IMR-90 (cell line): ENCODE data around the gene C6orf136. TPM values are rescaled to one million over a fixed set of nuclear protein-coding genes. Genes with fewer than 3 reads are reported as not detected.

Experiments used
- ATAC-seq: fragments of 200-7000 bp; cut with Tn5 transposase; 2 replicates; pipeline ENCODE4 v1.9.1; 2020; ENCODE audit warnings: low read depth, mild to moderate bottlenecking, moderate library complexity
- BruUV-seq: library from RNA; stranded (reverse); fragments of 400-500 nt; replicated peaks from 2 replicates; lab custom pipeline; 2021; lab: Mats Ljungman, UMichigan
- CTCF ChIA-PET: fragments of 300-600 bp; formaldehyde crosslinking; extraction: SDS; loops from one replicate; lab custom pipeline; 2021; ENCODE audit warnings: antibody characterized with exemption; lab: Yijun Ruan, JAX
- POLR2A ChIA-PET: fragments of 300-600 bp; sonication (Branson Sonifier 250); formaldehyde crosslinking; loops from one replicate; lab custom pipeline; 2022; ENCODE audit warnings: antibody characterized with exemption; ENCODE audit not compliant: unreplicated experiment; lab: Charles Lee
- DNase-seq: peaks from one replicate; pipeline ENCODE4 v3.0.0; 2013
- H2AFZ ChIP-seq: replicated peaks from 2 replicates; pipeline ENCODE3; 2013; ENCODE audit warnings: low read length, mild to moderate bottlenecking; ENCODE audit not compliant: poor library complexity
- H2AK5ac ChIP-seq: 2 replicates; pipeline ENCODE4 v1.6.1; 2013; ENCODE audit warnings: low read depth, low read length, inconsistent platforms
- H2AK9ac ChIP-seq: replicated peaks from 2 replicates; pipeline ENCODE3; 2013; ENCODE audit warnings: mild to moderate bottlenecking, low read depth, low read length, moderate library complexity; ENCODE audit not compliant: poor library complexity
- H2BK120ac ChIP-seq: 2 replicates; pipeline ENCODE4 v1.6.1; 2013; ENCODE audit warnings: low read depth, low read length, inconsistent platforms
- H2BK15ac ChIP-seq: 3 replicates; pipeline ENCODE4 v1.6.1; 2013; ENCODE audit warnings: low read depth, low read length, inconsistent platforms
- H2BK20ac ChIP-seq: 2 replicates; pipeline ENCODE4 v1.6.1; 2013; ENCODE audit warnings: low read depth, mild to moderate bottlenecking, inconsistent platforms, low read length, moderate library complexity
- H2BK5ac ChIP-seq: 2 replicates; pipeline ENCODE4 v1.6.1; 2013; ENCODE audit warnings: mild to moderate bottlenecking, low read depth, low read length, inconsistent platforms; ENCODE audit not compliant: poor library complexity, severe bottlenecking
- H3K14ac ChIP-seq: replicated peaks from 2 replicates; pipeline ENCODE4 v1.6.1; 2013; ENCODE audit warnings: low read depth, low read length, inconsistent platforms
- H3K18ac ChIP-seq: 2 replicates; pipeline ENCODE4 v1.6.1; 2013; ENCODE audit warnings: low read depth, low read length, control low read depth
- H3K23ac ChIP-seq: 2 replicates; pipeline ENCODE4 v1.6.1; 2013; ENCODE audit warnings: low read depth, low read length, inconsistent platforms
- H3K27ac ChIP-seq: 2 replicates; pipeline ENCODE4 v1.5.1; 2013; ENCODE audit warnings: mild to moderate bottlenecking, control low read depth, low read length; ENCODE audit not compliant: insufficient read depth
- H3K27me3 ChIP-seq: 2 replicates; pipeline ENCODE4 v1.6.1; 2013; ENCODE audit warnings: low read length; ENCODE audit not compliant: control insufficient read depth, insufficient read depth
- H3K36me3 ChIP-seq: 2 replicates; pipeline ENCODE4 v1.6.1; 2013; ENCODE audit warnings: low read length, mixed read lengths; ENCODE audit not compliant: control insufficient read depth, insufficient read depth
- H3K4ac ChIP-seq: 2 replicates; pipeline ENCODE4 v1.6.1; 2013; ENCODE audit warnings: low read depth, low read length, inconsistent platforms
- H3K4me1 ChIP-seq: 2 replicates; pipeline ENCODE4 v1.6.1; 2013; ENCODE audit warnings: low read length, mixed read lengths; ENCODE audit not compliant: control insufficient read depth, insufficient read depth
- H3K4me2 ChIP-seq: 2 replicates; pipeline ENCODE4 v1.6.1; 2013; ENCODE audit warnings: low read depth, mild to moderate bottlenecking, control low read depth, low read length, moderate library complexity
- H3K4me3 ChIP-seq: 2 replicates; pipeline ENCODE4 v1.5.1; 2013; ENCODE audit warnings: low read depth, mild to moderate bottlenecking, control low read depth, low read length, moderate library complexity; ENCODE audit not compliant: insufficient read depth
- H3K56ac ChIP-seq: 2 replicates; pipeline ENCODE4 v1.6.1; 2013; ENCODE audit warnings: low read length, inconsistent platforms; ENCODE audit not compliant: insufficient read depth; ENCODE audit errors: extremely low read depth
- H3K79me1 ChIP-seq, 2 experiments: 2 replicates each; pipeline ENCODE4 v1.6.1; 2013; ENCODE audit warnings: low read length in 2 of 2, inconsistent platforms in 1 of 2, low read depth in 1 of 2
- H3K9ac ChIP-seq: 2 replicates; pipeline ENCODE4 v1.6.1; 2013; ENCODE audit warnings: low read depth, low read length, control low read depth
- H3K9me1 ChIP-seq: 2 replicates; pipeline ENCODE4 v1.6.1; 2013; ENCODE audit warnings: low read length, inconsistent platforms; ENCODE audit not compliant: insufficient read depth
- H3K9me3 ChIP-seq: 2 replicates; pipeline ENCODE4 v1.6.1; 2013; ENCODE audit warnings: low read length; ENCODE audit not compliant: control insufficient read depth, insufficient read depth
- H4K20me1 ChIP-seq: 2 replicates; pipeline ENCODE4 v1.6.1; 2013; ENCODE audit warnings: low read length, inconsistent platforms; ENCODE audit not compliant: insufficient read depth
- H4K5ac ChIP-seq: 2 replicates; pipeline ENCODE4 v1.6.1; 2013; ENCODE audit warnings: mild to moderate bottlenecking, low read depth, low read length, control low read depth
- H4K8ac ChIP-seq, 2 experiments: 2 replicates each; pipeline ENCODE4 v1.6.1; 2013; ENCODE audit warnings: low read depth in 2 of 2, low read length in 2 of 2, control low read depth in 1 of 2, inconsistent platforms in 1 of 2
- H4K91ac ChIP-seq: 2 replicates; pipeline ENCODE4 v1.6.1; 2013; ENCODE audit warnings: low read depth, low read length, inconsistent platforms; ENCODE audit not compliant: insufficient read depth
- BHLHE40 ChIP-seq: fragments of 150-350 bp; IDR thresholded peaks from 2 replicates; pipeline ENCODE4 v1.6.1; 2016; ENCODE audit warnings: mild to moderate bottlenecking, low read depth, low read length
- CEBPB ChIP-seq: IDR thresholded peaks from 2 replicates; pipeline ENCODE4 v1.6.1; 2012; ENCODE audit warnings: low read depth, low read length, improper control_type of control experiment
- CHD1 ChIP-seq: IDR thresholded peaks from 2 replicates; pipeline ENCODE4 v1.6.1; 2012; ENCODE audit warnings: low read depth, low read length, improper control_type of control experiment
- CTCF ChIP-seq: conservative IDR thresholded peaks from 2 replicates; pipeline ENCODE4 v1.5.1; 2012; ENCODE audit warnings: mild to moderate bottlenecking, low read depth, low read length, improper control_type of control experiment
- ELK1 ChIP-seq: fragments of 150-350 bp; IDR thresholded peaks from 2 replicates; pipeline ENCODE4 v1.6.1; 2016; ENCODE audit warnings: low read depth, mild to moderate bottlenecking, low read length, moderate library complexity, borderline replicate concordance
- FOS ChIP-seq: fragments of 150-350 bp; IDR thresholded peaks from 2 replicates; pipeline ENCODE4 v1.6.1; 2016; ENCODE audit warnings: low read depth, low read length
- MAFK ChIP-seq: IDR thresholded peaks from 2 replicates; pipeline ENCODE4 v1.6.1; 2012; ENCODE audit warnings: low read depth, low read length, improper control_type of control experiment
- MXI1 ChIP-seq: IDR thresholded peaks from 2 replicates; pipeline ENCODE4 v1.6.1; 2012; ENCODE audit warnings: low read depth, mild to moderate bottlenecking, low read length, moderate library complexity, borderline replicate concordance
- NFE2L2 ChIP-seq: fragments of 150-350 bp; IDR thresholded peaks from 2 replicates; pipeline ENCODE4 v1.6.1; 2016; ENCODE audit warnings: low read depth, mild to moderate bottlenecking, low read length
- RCOR1 ChIP-seq: IDR thresholded peaks from 2 replicates; pipeline ENCODE4 v1.6.1; 2012; ENCODE audit warnings: mild to moderate bottlenecking, low read length, improper control_type of control experiment; ENCODE audit not compliant: insufficient replicate concordance
- RFX5 ChIP-seq: IDR thresholded peaks from 2 replicates; pipeline ENCODE4 v1.8.0; 2012; ENCODE audit warnings: low read depth, mild to moderate bottlenecking, low read length, moderate library complexity
- SMC3 ChIP-seq: fragments of 150-350 bp; IDR thresholded peaks from 2 replicates; pipeline ENCODE4 v1.6.1; 2016; ENCODE audit warnings: low read depth, mild to moderate bottlenecking, antibody characterized with exemption, low read length, moderate library complexity
- WGBS, 2 experiments: methylation state at CpG; one replicate each; pipeline versions ENCODE4 v1.1.5 to v1.1.7; 2013; ENCODE audit warnings: missing lambda C conversion rate in 2 of 2; ENCODE audit not compliant: insufficient read length in 1 of 2; ENCODE audit errors: extremely low coverage in 2 of 2; 5-methylcytosine and 5-hydroxymethylcytosine counted together
- dilution Hi-C: fragments of 300-500 bp; cut with HindIII; formaldehyde crosslinking; loops from one replicate; pipeline ENCODE4 v1.14.3; 2018; ENCODE audit warnings: low sequenced_read_pairs; ENCODE audit not compliant: unreplicated experiment
- in situ Hi-C: fragments of 300-500 bp; cut with MboI; formaldehyde crosslinking; loops from 3 replicates; pipeline ENCODE4 v1.14.3; 2019; ENCODE audit warnings: low sequenced_read_pairs, inconsistent platforms, mixed read lengths
- intact Hi-C: fragments of 100-400 bp; cut with micrococcal nuclease; formaldehyde crosslinking; loops from 2 replicates; pipeline ENCODE4 v1.10.0; 2022
- polyA plus RNA-seq, 3 experiments: library from polyadenylated mRNA; depleted of rRNA; stranded (reverse); fragments of >200 nt; gene quantifications; 2 replicates each; pipeline ENCODE4 v1.2.3, GENCODE V29; 2012; ENCODE audit warnings: low replicate concordance in 1 of 3
- total RNA-seq: library from RNA; depleted of rRNA; stranded (reverse); fragments of >200 nt; gene quantifications from 2 replicates; pipeline ENCODE4 v1.2.3, GENCODE V29; 2012
- TF ChIP-seq, protein P1 (sequence below): fragments of 150-350 bp; IDR thresholded peaks from 2 replicates; pipeline ENCODE4 v1.6.1; 2017; ENCODE audit warnings: mild to moderate bottlenecking, antibody characterized with exemption, low read length, low read depth

C6orf136 gene
- total and polyA plus RNA-seq, 2 of the 4 experiments (the other 2 are of a cell fraction), result 1.1 to 11.7 TPM

GRCh38 chr6:30683183-30683979 is 36.4 kb downstream of the C6orf136 start:
- Histone ChIP-seq H3K4me1 (peaks cover 18% of the 10 kb centered on the region), H3K18ac (peak overlapping the region; percentile 92), H3K27me3 (no peaks in the 10 kb centered on the region), H3K79me1 (peaks cover 6 to 37% of the 10 kb centered on the region in 2 experiments; a peak in 3 of 4 replicates), H3K9me3 (no peaks in the 10 kb centered on the region), H2AK9ac (peak overlapping the region; percentile 95), H3K4me2 (peak overlapping the region; percentile 96), H3K36me3 (peaks cover 47% of the 10 kb centered on the region), H4K20me1 (peaks cover 74% of the 10 kb centered on the region), H4K91ac (peak overlapping the region; percentile 99), H3K4me3 (peak overlapping the region; percentile 97), H3K14ac (peak overlapping the region; percentile 100), H2BK20ac (peak overlapping the region; percentile 53), H3K27ac (peak overlapping the region; percentile 100), H2BK5ac (peak overlapping the region; percentile 96), H4K8ac (peak overlapping the region; percentile 90 to 96), H3K9me1 (no peaks in the 10 kb centered on the region), H2AK5ac (peak overlapping the region; percentile 98), H3K4ac (peak overlapping the region; percentile 98), H3K56ac (peak overlapping the region; percentile 100), H3K23ac (peak overlapping the region; percentile 100), H2AFZ (peak overlapping the region; percentile 40), H2BK15ac (peak overlapping the region; percentile 96; the same call in 2 of the 3 replicates), H4K5ac (peak overlapping the region; percentile 61), H3K9ac (peak overlapping the region; percentile 100), H2BK120ac (peak overlapping the region; percentile 88)
- ATAC-seq (no peak), DNase-seq (no peak)
- CTCF ChIA-PET, result no interaction called here
- in situ Hi-C loops, result loop anchor here (5.0 kb wide), 1 partner anchor 39 kb away; the partner anchor contains the start of gene TUBB
- no TSS peak for BruUV-seq
- intact Hi-C loops, result loop anchor here (5.0 kb wide), 1 partner anchor 404 kb away; no protein-coding TSS in a partner anchor
- POLR2A ChIA-PET, result interaction anchor here (0.5 to 1.8 kb wide), 5 partner anchors 11 to 93 kb away, joined by 3 to 10 read pairs (median 6); partner anchors contain the start of gene DHX16
- dilution Hi-C loops, result no loop called here
- WGBS, 2 experiments, result 0% methylated on average over 1 of the region's 7 CpGs; no CpG with 5 or more reads in 1 of the 2 experiments
- TF ChIP-seq CEBPB (no peak), ELK1 (no peak), BHLHE40 (no peak), RCOR1 (no peak), MXI1 (no peak), CTCF (no peak), CHD1 (no peak), FOS (no peak), MAFK (no peak), NFE2L2 (no peak), SMC3 (no peak), RFX5 (no peak)
- TF ChIP-seq, protein P1, sequence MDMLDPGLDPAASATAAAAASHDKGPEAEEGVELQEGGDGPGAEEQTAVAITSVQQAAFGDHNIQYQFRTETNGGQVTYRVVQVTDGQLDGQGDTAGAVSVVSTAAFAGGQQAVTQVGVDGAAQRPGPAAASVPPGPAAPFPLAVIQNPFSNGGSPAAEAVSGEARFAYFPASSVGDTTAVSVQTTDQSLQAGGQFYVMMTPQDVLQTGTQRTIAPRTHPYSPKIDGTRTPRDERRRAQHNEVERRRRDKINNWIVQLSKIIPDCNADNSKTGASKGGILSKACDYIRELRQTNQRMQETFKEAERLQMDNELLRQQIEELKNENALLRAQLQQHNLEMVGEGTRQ, result no peak
